Left renal cortex interstitium (tissue), 4 donors: ENCODE measurements around the gene HERC4. TPM values are rescaled to one million over a fixed set of nuclear protein-coding genes. Genes with fewer than 3 reads are reported as not detected.
"Not testable (repeated sequence)": the region's sequence is repeated elsewhere in the genome, so short reads cannot be mapped to it uniquely, and the experiment has no call there.

Source experiments
- DNase-seq, 4 donors: peaks; one replicate each; pipeline ENCODE4 v3.0.0-alpha.2; 2013; ENCODE audit warnings: low read depth in 4 of 4, low spot score in 2 of 4, missing footprints in 1 of 4
- polyA plus RNA-seq, 4 donors: library from polyadenylated mRNA; unstranded; fragments of 120-200 nt; gene quantifications; one replicate each; pipeline ENCODE4 v1.2.1, GENCODE V29; 2013; ENCODE audit not compliant: insufficient read length in 4 of 4

HERC4 gene
- polyA plus RNA-seq, 4 donors: 36.5 to 65.5 (median 50.1) TPM

DNA sequence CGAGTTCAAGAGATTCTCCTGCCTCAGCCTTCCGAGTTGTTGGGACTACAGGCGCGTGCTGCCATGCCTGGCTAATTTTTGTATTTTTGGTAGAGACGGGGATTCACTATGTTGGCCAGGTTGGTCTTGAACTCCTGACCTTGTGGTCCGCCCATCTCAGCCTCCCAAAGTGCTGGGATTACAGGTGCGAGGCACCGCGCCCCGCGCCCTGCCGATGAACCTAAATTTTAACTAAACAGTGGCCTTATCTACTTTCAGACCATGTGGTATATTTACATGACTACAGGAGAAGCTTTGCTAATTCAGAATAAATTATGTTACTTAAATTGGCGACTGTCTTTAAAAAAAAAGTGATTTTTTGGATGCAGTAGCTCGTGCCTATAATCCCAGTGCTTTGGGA lies 181.4 kb downstream of the HERC4 start:
- no peak for DNase-seq

DNA sequence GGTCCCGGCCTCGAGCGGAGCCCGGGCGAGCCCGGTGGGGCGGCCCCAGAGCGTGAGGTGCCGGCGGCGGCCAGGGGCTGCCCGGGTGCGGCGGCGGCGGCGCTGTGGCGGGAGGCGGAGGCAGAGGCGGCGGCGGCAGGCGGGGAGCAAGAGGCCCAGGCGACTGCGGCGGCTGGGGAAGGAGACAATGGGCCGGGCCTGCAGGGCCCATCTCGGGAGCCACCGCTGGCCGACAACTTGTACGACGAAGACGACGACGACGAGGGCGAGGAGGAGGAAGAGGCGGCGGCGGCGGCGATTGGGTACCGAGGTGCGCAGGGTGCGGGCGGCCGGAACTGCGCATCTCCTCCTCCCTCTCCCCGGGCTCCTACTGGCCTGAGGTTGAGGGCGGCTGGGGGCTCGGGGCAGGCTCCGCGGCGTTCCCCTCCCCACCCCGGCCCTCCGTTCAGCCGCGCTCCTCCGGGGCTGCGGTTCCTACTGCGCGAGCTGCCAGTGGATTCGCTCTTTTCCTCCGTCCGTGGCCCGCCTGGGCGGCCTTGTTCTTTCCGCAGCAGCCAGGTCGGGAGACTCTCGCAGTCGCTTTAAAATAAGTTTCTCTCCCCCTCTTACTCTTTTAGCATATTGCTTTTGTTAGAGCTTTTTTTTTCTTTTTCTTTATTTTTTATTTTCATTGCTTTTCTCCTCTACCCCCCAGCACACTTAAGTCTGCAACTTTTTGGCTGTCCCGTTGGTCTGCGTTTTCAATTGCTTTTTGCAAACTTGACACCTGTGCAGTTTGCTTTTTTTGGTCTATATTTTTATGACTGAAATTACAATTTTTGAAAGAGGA lies 190.0 kb downstream of the HERC4 start:
- peak; percentile 24 to 69 (median 44) for DNase-seq

DNA sequence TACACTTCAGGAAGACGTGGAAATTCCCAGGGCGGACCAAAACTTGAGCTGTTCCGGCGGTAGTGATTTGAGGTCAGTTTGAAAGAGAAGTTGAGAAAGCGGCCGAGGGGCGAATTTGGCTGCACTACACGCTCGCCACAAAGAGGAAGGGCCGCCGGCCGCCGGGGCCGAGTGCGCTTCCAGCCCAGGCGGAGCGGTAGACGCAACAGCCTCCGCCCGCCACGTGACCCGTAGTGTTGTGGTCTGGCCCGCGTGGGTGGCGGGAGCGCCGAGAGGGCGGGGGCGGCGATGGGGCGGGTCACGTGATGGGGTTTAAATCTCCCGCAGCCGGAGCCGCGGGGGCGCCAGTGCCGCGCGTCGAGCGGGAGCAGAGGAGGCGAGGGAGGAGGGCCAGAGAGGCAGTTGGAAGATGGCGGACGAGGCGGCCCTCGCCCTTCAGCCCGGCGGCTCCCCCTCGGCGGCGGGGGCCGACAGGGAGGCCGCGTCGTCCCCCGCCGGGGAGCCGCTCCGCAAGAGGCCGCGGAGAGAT lies 190.7 kb downstream of the HERC4 start, which contains the start of gene SIRT1:
TSS of gene SIRT1 (plus strand) at position 344 of the 529 bp plus-strand sequence. CDS start at position 410, 66 bp downstream.
- peak; percentile 75 to 91 (median 84) for DNase-seq

DNA sequence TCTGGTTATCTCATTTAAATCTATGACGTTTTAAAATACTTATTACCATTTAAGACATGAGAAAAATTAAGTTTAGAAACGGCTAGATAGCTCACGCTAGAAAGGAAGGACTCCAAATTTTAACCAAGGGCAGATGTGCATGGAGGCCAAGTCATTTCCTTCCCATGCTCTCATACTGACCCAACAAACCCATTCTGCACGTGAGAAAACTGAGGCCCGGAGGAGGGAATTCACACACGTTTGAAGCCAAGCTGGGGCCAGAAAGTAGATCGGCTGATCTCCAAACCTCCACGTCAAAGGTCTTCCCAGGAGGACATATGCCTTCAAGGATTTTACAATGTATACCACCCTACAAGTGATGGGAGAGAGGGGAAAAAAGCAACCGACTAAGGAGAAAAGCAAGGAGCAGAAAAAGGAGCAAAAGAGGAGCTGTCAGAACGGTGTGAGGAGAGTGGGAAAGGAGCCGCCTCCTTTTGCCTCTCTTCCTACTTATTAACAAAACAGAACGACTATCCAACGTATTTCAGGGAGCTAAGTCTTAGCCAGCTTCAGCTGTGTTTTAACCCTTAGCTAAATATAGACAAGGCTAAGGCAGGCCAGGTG lies 191.3 kb downstream of the HERC4 start:
- peak in 1 of 4 donors; percentile 2 for DNase-seq

DNA sequence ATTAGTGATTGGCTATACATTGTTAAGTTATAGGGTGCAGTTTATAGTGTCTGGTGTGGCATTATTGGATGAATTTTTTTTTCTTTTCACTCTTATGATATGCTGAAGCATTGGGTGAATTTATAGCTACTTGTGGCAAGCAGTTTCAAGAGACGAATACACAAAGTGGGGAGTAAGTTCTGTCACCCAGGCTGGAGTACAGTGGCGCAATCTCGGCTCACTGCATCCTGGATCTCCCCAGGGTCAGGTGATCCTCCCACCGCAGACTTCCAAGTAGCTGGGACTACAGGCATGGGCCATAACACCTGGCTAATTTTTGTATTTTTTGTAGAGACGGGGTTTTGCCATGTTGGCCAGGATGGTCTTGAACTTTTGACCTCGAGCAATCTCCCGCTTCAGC lies 196.9 kb downstream of the HERC4 start:
- DNase-seq: no peak

DNA sequence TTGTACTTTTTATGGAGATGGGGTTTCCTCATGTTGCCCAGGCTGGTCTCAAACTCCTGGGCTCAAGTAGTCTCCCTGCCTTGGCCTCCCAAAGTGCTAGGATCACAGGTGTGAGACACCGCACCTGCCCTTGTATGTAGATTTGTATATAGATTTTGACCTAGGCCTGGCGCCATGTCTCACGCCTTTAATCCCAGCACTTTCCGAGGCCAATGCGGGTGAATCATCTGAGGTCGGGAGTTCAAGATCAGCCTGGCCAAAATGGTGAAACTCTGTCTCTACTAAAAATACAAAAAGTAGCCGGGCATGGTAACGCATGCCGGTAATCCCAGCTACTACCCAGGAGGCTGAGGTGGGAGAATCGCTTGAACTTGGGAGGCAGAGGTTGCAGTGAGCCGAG lies 197.7 kb downstream of the HERC4 start:
- not testable (repeated sequence) for DNase-seq

DNA sequence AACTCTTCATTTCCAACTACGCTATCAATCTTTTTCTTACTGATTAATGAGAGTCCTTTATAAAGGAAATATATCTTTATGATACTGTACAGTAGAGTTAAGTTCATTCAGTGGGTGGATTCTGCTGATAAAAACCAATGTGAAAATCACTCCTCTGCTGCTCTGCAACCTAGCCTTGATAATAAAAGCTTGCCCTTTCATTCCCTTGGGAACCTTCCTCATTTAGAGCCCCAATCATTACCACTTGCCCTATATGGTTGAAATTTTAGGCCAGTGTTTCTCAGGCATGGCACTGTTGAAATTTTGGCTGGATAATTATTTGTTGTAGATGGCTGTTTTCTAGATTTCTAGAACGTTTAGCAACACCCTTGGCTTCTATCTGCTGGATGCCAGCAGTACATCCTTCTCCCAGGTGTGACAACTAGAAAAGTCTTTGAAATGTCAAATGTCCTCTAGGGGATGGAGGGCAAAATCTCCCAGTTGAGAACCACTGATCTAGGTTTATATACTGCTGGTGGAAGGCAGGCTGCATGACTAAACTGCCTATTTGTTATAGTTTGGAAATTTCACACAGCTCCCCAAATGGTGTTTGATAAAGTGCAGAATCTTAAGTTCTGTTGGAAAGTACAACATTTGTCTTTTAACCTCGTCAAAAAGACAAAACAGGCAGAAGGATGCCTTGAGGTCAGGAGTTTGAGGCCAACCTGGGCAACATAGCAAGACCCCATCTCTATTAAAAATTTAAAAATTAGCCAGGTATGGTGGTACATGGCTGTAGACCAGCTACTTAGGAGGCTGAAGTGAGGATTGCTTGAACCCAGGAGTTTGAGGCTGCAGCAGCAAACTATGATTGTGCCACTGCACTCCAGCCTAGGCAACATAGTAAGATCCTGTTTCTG lies 199.5 kb downstream of the HERC4 start:
- DNase-seq: no peak

Other genes with a start within 250 kb of the HERC4 start
- 10 to 100 TPM in 3 of 4 donors, 1 to 10 TPM in 1; 9.7 to 16.3 (median 13.9) TPM for gene DNAJC12, start 237.1 kb downstream of the HERC4 start, polyA plus RNA-seq
- 10 to 100 TPM; 34.6 to 47.2 (median 36.7) TPM for gene SIRT1, start 190.6 kb downstream of the HERC4 start, polyA plus RNA-seq
- under 1 TPM in 3 of 4 donors, not detected in 1; 0.04 to 0.10 (median 0.06) TPM for gene MYPN, start 34.2 kb upstream of the HERC4 start, polyA plus RNA-seq
- gene ATOH7, start 156.8 kb upstream of the HERC4 start, polyA plus RNA-seq: 1 to 10 TPM; 1.5 to 1.8 (median 1.8) TPM